MM.1S (cell line): ENCODE data around the gene B4GALT5.

ENCODE experiments used
- DNase-seq: peaks from one replicate; pipeline ENCODE4 v3.0.0-alpha.2; 2015
- H2AFZ ChIP-seq: fragments of 300-600 bp; sonication (generic); 2 replicates; pipeline ENCODE4 v1.6.0; 2016; ENCODE audit warnings: antibody characterized with exemption, low read length
- H3F3A ChIP-seq: fragments of 300-600 bp; sonication (generic); 2 replicates; pipeline ENCODE4 v1.6.1; 2016; ENCODE audit warnings: mild to moderate bottlenecking, antibody characterized with exemption, low read length, moderate library complexity, mixed read lengths; ENCODE audit not compliant: insufficient read depth
- H3K27ac ChIP-seq: fragments of 300-600 bp; sonication (generic); 2 replicates; pipeline ENCODE4 v1.5.1; 2016; ENCODE audit warnings: mild to moderate bottlenecking, low read length
- H3K27me3 ChIP-seq: fragments of 300-600 bp; sonication (generic); replicated peaks from 2 replicates; pipeline ENCODE4 v1.6.0; 2016; ENCODE audit warnings: low read length; ENCODE audit not compliant: insufficient read depth
- H3K36me3 ChIP-seq: fragments of 300-600 bp; sonication (generic); replicated peaks from 2 replicates; pipeline ENCODE4 v1.6.1; 2016; ENCODE audit warnings: mild to moderate bottlenecking, low read length, mixed read lengths; ENCODE audit not compliant: insufficient read depth
- H3K4me1 ChIP-seq: fragments of 300-600 bp; sonication (generic); 2 replicates; pipeline ENCODE4 v1.6.1; 2016; ENCODE audit warnings: low read length, mixed read lengths
- H3K4me2 ChIP-seq: fragments of 300-600 bp; sonication (generic); 2 replicates; pipeline ENCODE4 v1.6.0; 2016; ENCODE audit warnings: low read depth, low read length
- H3K4me3 ChIP-seq: fragments of 300-600 bp; sonication (generic); 2 replicates; pipeline ENCODE4 v1.5.1; 2016; ENCODE audit warnings: low read length, mixed read lengths
- H3K79me2 ChIP-seq: fragments of 300-600 bp; sonication (generic); 2 replicates; pipeline ENCODE4 v1.6.1; 2016; ENCODE audit warnings: mixed run types, low read length, mixed read lengths
- H3K9ac ChIP-seq: fragments of 300-600 bp; sonication (generic); 2 replicates; pipeline ENCODE4 v1.6.1; 2016; ENCODE audit warnings: low read length, mixed read lengths
- H3K9me2 ChIP-seq: fragments of 300-600 bp; sonication (generic); replicated peaks from 2 replicates; pipeline ENCODE4 v1.6.1; 2016; ENCODE audit warnings: mild to moderate bottlenecking, low read length, mixed read lengths; ENCODE audit not compliant: insufficient read depth
- H3K9me3 ChIP-seq: fragments of 300-600 bp; sonication (generic); replicated peaks from 2 replicates; pipeline ENCODE4 v1.6.1; 2016; ENCODE audit warnings: mild to moderate bottlenecking, low read length, mixed read lengths; ENCODE audit not compliant: insufficient read depth
- H4K20me1 ChIP-seq: fragments of 300-600 bp; sonication (generic); 2 replicates; pipeline ENCODE4 v1.6.1; 2016; ENCODE audit warnings: mild to moderate bottlenecking, low read length, moderate library complexity, mixed read lengths; ENCODE audit not compliant: insufficient read depth
- CTCF ChIP-seq: fragments of 300-600 bp; sonication (generic); IDR thresholded peaks from 2 replicates; pipeline ENCODE4 v1.5.1; 2016; ENCODE audit warnings: antibody characterized with exemption, low read length, mixed read lengths
- EZH2 ChIP-seq: fragments of 300-600 bp; sonication (generic); optimal IDR thresholded peaks from 2 replicates; pipeline ENCODE3; 2017; ENCODE audit warnings: low read depth, mild to moderate bottlenecking, antibody characterized with exemption, low read length, mixed read lengths
- EZH2phosphoT487 ChIP-seq: fragments of 300-600 bp; sonication (generic); IDR thresholded peaks from 2 replicates; pipeline ENCODE4 v1.6.1; 2018; ENCODE audit warnings: antibody characterized with exemption, low read length

The B4GALT5 gene

DNA sequence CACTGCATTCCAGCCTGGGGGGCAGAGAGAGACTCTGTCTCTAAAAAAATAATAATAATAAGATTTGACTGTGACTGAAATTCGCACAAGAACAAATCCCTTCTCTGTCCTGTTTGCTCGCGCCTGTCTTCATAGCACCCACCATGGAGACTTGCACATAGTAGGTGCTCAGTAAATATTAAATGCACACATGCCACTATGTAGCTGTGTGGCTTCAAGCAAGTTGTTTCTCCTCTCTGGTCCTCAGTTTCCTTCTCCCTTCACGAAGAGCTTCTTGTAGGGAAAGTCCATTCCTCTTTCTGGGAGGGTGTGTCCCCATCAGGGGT lies 130.4 kb downstream of the B4GALT5 start:
- Histone ChIP-seq H3K4me2 (no peak overlapping the region), H3K27ac (no peak overlapping the region), H3K9ac (no peak overlapping the region), H3K79me2 (no peaks in the 10 kb centered on the region), H3K27me3 (no peaks in the 10 kb centered on the region), H3K4me1 (peaks cover 5% of the 10 kb centered on the region; the same call in 1 of the 2 replicates), H3K4me3 (no peak overlapping the region), H4K20me1 (no peaks in the 10 kb centered on the region), H3K9me2 (no peaks in the 10 kb centered on the region), H3F3A (no peaks in the 10 kb centered on the region), H2AFZ (no peak overlapping the region), H3K9me3 (no peaks in the 10 kb centered on the region), H3K36me3 (no peaks in the 10 kb centered on the region)
- no peak for TF ChIP-seq EZH2phosphoT487
- no peak for TF ChIP-seq CTCF
- no peak for TF ChIP-seq EZH2
- DNase-seq, result no peak
